ENCODE data around the gene EMID1. TPM values are rescaled to one million over a fixed set of nuclear protein-coding genes. Genes with fewer than 3 reads are reported as not detected.

EMID1 gene
- polyA plus RNA-seq, 3 donors, result 59.9 to 106 (median 88.8) TPM

- DNase-seq (ENCODE audit: extremely low read depth in 1 of 11, low read depth in 9 of 11, low spot score in 4 of 11), result no peak
These were observed 1.9 kb upstream of the EMID1 start for GRCh38 chr22:29203488-29204454.

- no peak for DNase-seq (ENCODE audit: extremely low read depth in 1 of 11, low read depth in 9 of 11, low spot score in 4 of 11)
These were observed 1.1 kb upstream of the EMID1 start for GRCh38 chr22:29204455-29205183.

GRCh38 chr22:29205252-29205593 is 473 bp upstream of the EMID1 start:
- no peak for DNase-seq (ENCODE audit: extremely low read depth in 1 of 11, low read depth in 9 of 11, low spot score in 4 of 11)

- DNase-seq (ENCODE audit: extremely low read depth in 1 of 11, low read depth in 9 of 11, low spot score in 4 of 11), result no peak
These were observed 911 bp downstream of the EMID1 start for GRCh38 chr22:29206372-29207242.

- no peak for DNase-seq (ENCODE audit: extremely low read depth in 1 of 11, low read depth in 9 of 11, low spot score in 4 of 11)
These were observed 1.5 kb downstream of the EMID1 start for GRCh38 chr22:29207243-29207550.

- DNase-seq (ENCODE audit: extremely low read depth in 1 of 11, low read depth in 9 of 11, low spot score in 4 of 11), result no peak
These were observed 2.1 kb downstream of the EMID1 start for GRCh38 chr22:29207562-29208501.

- no peak for DNase-seq (ENCODE audit: extremely low read depth in 1 of 11, low read depth in 9 of 11, low spot score in 4 of 11)
These were observed 2.8 kb downstream of the EMID1 start for GRCh38 chr22:29208502-29208862.

GRCh38 chr22:29208879-29209623 is 3.4 kb downstream of the EMID1 start:
- DNase-seq (ENCODE audit: extremely low read depth in 1 of 11, low read depth in 9 of 11, low spot score in 4 of 11), result peak in 6 of 11 donors; percentile 59 to 88 (median 68)

- no peak for DNase-seq (ENCODE audit: extremely low read depth in 1 of 11, low read depth in 9 of 11, low spot score in 4 of 11)
These were observed 3.9 kb downstream of the EMID1 start for GRCh38 chr22:29209624-29209929.

GRCh38 chr22:29211066-29211465 is 5.4 kb downstream of the EMID1 start:
- DNase-seq (ENCODE audit: extremely low read depth in 1 of 11, low read depth in 9 of 11, low spot score in 4 of 11), result no peak

- no peak for DNase-seq (ENCODE audit: extremely low read depth in 1 of 11, low read depth in 9 of 11, low spot score in 4 of 11)
These were observed 5.8 kb downstream of the EMID1 start for GRCh38 chr22:29211466-29211865.

- no peak for DNase-seq (ENCODE audit: extremely low read depth in 1 of 11, low read depth in 9 of 11, low spot score in 4 of 11)
These were observed 7.0 kb downstream of the EMID1 start for GRCh38 chr22:29212743-29213142.

GRCh38 chr22:29213493-29213892 is 7.8 kb downstream of the EMID1 start:
- peak in 4 of 11 donors; percentile 39 to 56 (median 52) for DNase-seq (ENCODE audit: extremely low read depth in 1 of 11, low read depth in 9 of 11, low spot score in 4 of 11)

GRCh38 chr22:29214232-29214631 is 8.5 kb downstream of the EMID1 start:
- no peak for DNase-seq (ENCODE audit: extremely low read depth in 1 of 11, low read depth in 9 of 11, low spot score in 4 of 11)

GRCh38 chr22:29215012-29215860 is 9.5 kb downstream of the EMID1 start:
- no peak for DNase-seq (ENCODE audit: extremely low read depth in 1 of 11, low read depth in 9 of 11, low spot score in 4 of 11)

- DNase-seq (ENCODE audit: extremely low read depth in 1 of 11, low read depth in 9 of 11, low spot score in 4 of 11), result no peak
These were observed 10.5 kb downstream of the EMID1 start for GRCh38 chr22:29216011-29216872.

Measured in renal cortex interstitium (tissue), 11 donors.